Endothelial cell of umbilical vein (primary cell): ENCODE results near the gene ABCA1. TPM values are rescaled to one million over a fixed set of nuclear protein-coding genes. Genes with fewer than 3 reads are reported as not detected.
A peak's percentile ranks its signal among the peaks of the same experiment; 100 is the strongest.

Experiments
- BruUV-seq: library from RNA; stranded (reverse); fragments of 400-500 nt; replicated peaks from 2 replicates; lab custom pipeline; 2021; lab: Mats Ljungman, UMichigan
- CTCF ChIA-PET: fragments of 300-600, 350-600 bp; sonication (Branson Sonifier 250); formaldehyde crosslinking; loops from one replicate; lab custom pipeline; 2021; ENCODE audit warnings: antibody characterized with exemption, inconsistent platforms; lab: Charles Lee
- POLR2A ChIA-PET: fragments of 300-600, 350-600 bp; sonication (Branson Sonifier 250); formaldehyde crosslinking; loops from one replicate; lab custom pipeline; 2021; ENCODE audit warnings: antibody characterized with exemption, inconsistent platforms; lab: Charles Lee
- DNase-seq: peaks from one replicate; pipeline ENCODE4 v3.0.0-alpha.2; 2011; ENCODE audit warnings: low read depth, low spot score
- FAIRE-seq: peaks from 2 replicates; lab custom pipeline; 2011; peaks lifted over from hg19 to GRCh38; lab: Jason Lieb, UNC
- H2AFZ ChIP-seq: 2 replicates; pipeline ENCODE4 v1.6.0; 2012; ENCODE audit warnings: low read depth, low read length, control low read depth, inconsistent platforms
- H3K27ac ChIP-seq: 2 replicates; pipeline ENCODE4 v1.5.1; 2011; ENCODE audit warnings: low read depth, mild to moderate bottlenecking, control low read depth, low read length, moderate library complexity; ENCODE audit not compliant: insufficient read depth
- H3K27me3 ChIP-seq, 2 experiments: 2 replicates each; pipeline versions ENCODE4 v1.6.0 to v1.6.1; 2011; ENCODE audit warnings: low read length in 2 of 2, mixed read lengths in 1 of 2; ENCODE audit not compliant: control insufficient read depth in 2 of 2, insufficient read depth in 2 of 2
- H3K36me3 ChIP-seq, 2 experiments: 2 replicates in 1 of 2; 3 replicates in 1 of 2; pipeline ENCODE4 v1.5.1; 2011; ENCODE audit warnings: low read length in 2 of 2, mild to moderate bottlenecking in 1 of 2, moderate library complexity in 1 of 2; ENCODE audit not compliant: control insufficient read depth in 2 of 2, insufficient read depth in 2 of 2; ENCODE audit errors: extremely low read depth in 1 of 2
- H3K4me1 ChIP-seq: 3 replicates; pipeline ENCODE4 v1.5.1; 2011; ENCODE audit warnings: mild to moderate bottlenecking, low read length; ENCODE audit not compliant: control insufficient read depth, insufficient read depth; ENCODE audit errors: extremely low read depth
- H3K4me2 ChIP-seq: 2 replicates; pipeline ENCODE4 v1.6.1; 2011; ENCODE audit warnings: low read length, control low read depth, mixed read lengths; ENCODE audit not compliant: insufficient read depth
- H3K4me3 ChIP-seq, 3 experiments: fragments of 200-600 bp in 1 of 3; sonication (generic), shearing (Covaris generic) in 1 of 3; replicated peaks in 1 of 3; 2 replicates each; pipeline ENCODE4 v1.5.1; 2011 to 2016; ENCODE audit warnings: control low read depth in 3 of 3, low read length in 3 of 3, mild to moderate bottlenecking in 2 of 3, inconsistent platforms in 1 of 3, low read depth in 1 of 3, moderate library complexity in 1 of 3; ENCODE audit not compliant: insufficient read depth in 1 of 3
- H3K79me2 ChIP-seq: 2 replicates; pipeline ENCODE4 v1.6.0; 2012; ENCODE audit warnings: low read length, inconsistent platforms; ENCODE audit not compliant: control insufficient read depth, insufficient read depth
- H3K9ac ChIP-seq: replicated peaks from 2 replicates; pipeline ENCODE3; 2011; ENCODE audit warnings: low read length, control low read depth; ENCODE audit not compliant: insufficient read depth; ENCODE audit errors: extremely low read depth
- H3K9me1 ChIP-seq: replicated peaks from 3 replicates; pipeline ENCODE4 v1.6.0; 2011; ENCODE audit warnings: mild to moderate bottlenecking, low read length; ENCODE audit not compliant: control insufficient read depth, insufficient read depth; ENCODE audit errors: extremely low read depth
- H3K9me3 ChIP-seq: replicated peaks from 2 replicates; pipeline ENCODE4 v1.5.1; 2012; ENCODE audit warnings: low read length, inconsistent platforms; ENCODE audit not compliant: control insufficient read depth, insufficient read depth
- H4K20me1 ChIP-seq: replicated peaks from 2 replicates; pipeline ENCODE3; 2011; ENCODE audit warnings: mild to moderate bottlenecking, low read length; ENCODE audit not compliant: control insufficient read depth, insufficient read depth; ENCODE audit errors: extremely low read depth
- CTCF ChIP-seq, 2 donors: IDR thresholded peaks; 1 replicate in 1 of 2; 2 replicates in 1 of 2; pipeline ENCODE4 v1.5.1; 2011; ENCODE audit warnings: low read length in 2 of 2, mild to moderate bottlenecking in 2 of 2, moderate library complexity in 2 of 2, control low read depth in 1 of 2, inconsistent platforms in 1 of 2, low read depth in 1 of 2; ENCODE audit not compliant: insufficient read depth in 1 of 2; ENCODE audit errors: extremely low read depth in 1 of 2
- FOS ChIP-seq: IDR thresholded peaks from 2 replicates; pipeline ENCODE4 v1.6.1; 2011; ENCODE audit warnings: mild to moderate bottlenecking, low read length, moderate library complexity, borderline replicate concordance; ENCODE audit not compliant: insufficient read depth
- GATA2 ChIP-seq: IDR thresholded peaks from 2 replicates; pipeline ENCODE4 v1.7.0; 2011; ENCODE audit warnings: low read depth, mild to moderate bottlenecking, moderate library complexity, mixed read lengths, low read length; ENCODE audit not compliant: insufficient read length, insufficient read depth
- JUN ChIP-seq: IDR thresholded peaks from 2 replicates; pipeline ENCODE4 v1.6.1; 2011; ENCODE audit warnings: borderline replicate concordance, low read depth; ENCODE audit not compliant: insufficient read length, insufficient read depth
- dilution Hi-C: fragments of 300-500 bp; cut with MboI; formaldehyde crosslinking; loops from one replicate; pipeline ENCODE4 v1.15.0; 2019; ENCODE audit warnings: low sequenced_read_pairs; ENCODE audit not compliant: extremely low pct_ligation_motif_present
- intact Hi-C: fragments of 100-400 bp; cut with micrococcal nuclease; formaldehyde crosslinking; loops from one replicate; pipeline ENCODE4 v1.10.0; 2022
- polyA plus RNA-seq, 4 experiments: library from polyadenylated mRNA; depleted of rRNA in 3 of 4; stranded (reverse) in 3 of 4; unstranded in 1 of 4; fragments of >200 nt; gene quantifications; 2 replicates each; pipeline versions ENCODE4 v1.2.1 to v1.2.3, GENCODE V29; 2011 to 2012; ENCODE audit warnings: missing spikeins in 1 of 4
- total RNA-seq: library from RNA; stranded (reverse); gene quantifications from 2 replicates; pipeline ENCODE4 v1.2.3, GENCODE V29; 2021

ABCA1 gene
- total and polyA plus RNA-seq, 2 donors (not counting 3 experiments of a cell fraction or from before 2014, with no cell fraction given): 2.4 to 9.8 TPM

DNA sequence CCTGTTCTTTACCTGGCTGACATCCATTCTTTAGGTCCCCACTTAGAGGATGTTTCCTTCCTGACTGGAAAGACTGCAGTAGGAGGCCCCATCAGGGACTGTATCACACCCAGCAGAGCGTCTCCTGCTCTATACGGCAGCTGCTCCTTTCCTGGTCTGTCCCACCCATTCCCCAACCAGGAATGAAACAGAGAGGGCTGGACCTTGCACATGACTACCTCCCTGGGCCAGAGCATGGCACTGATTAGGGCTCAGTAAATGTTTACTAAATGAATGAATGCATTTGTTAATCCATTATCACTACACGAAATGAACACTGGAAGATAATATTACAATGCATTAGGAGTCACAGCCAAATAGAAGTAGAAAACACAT, 76.4 kb downstream of the ABCA1 start:
- no peak for DNase-seq
- ChIA-PET CTCF (no interaction called here), POLR2A (no interaction called here)
- Histone ChIP-seq H3K79me2 (no peaks in the 10 kb centered on the region), H3K4me2 (no peak overlapping the region), H2AFZ (peak overlapping the region; percentile 46), H4K20me1 (no peaks in the 10 kb centered on the region), H3K27ac (no peak overlapping the region), H3K27me3 (no peaks in the 10 kb centered on the region), H3K4me1 (peaks cover 17% of the 10 kb centered on the region), H3K9me3 (no peaks in the 10 kb centered on the region), H3K4me3 (no peak overlapping the region), H3K9me1 (no peaks in the 10 kb centered on the region), H3K9ac (no peak overlapping the region), H3K36me3 (no peaks in the 10 kb centered on the region)
- no peak for TF ChIP-seq GATA2
- no peak for TF ChIP-seq CTCF (IDR thresholded peaks at IDR 0.05; ENCODE audit: extremely low read depth in 1 of 2, insufficient read depth in 1 of 2, low read depth in 1 of 2, low read length in 2 of 2)
- BruUV-seq: no TSS peak
- no peak for FAIRE-seq
- dilution Hi-C loops: no loop called here
- intact Hi-C loops: loop anchor here (1.0 to 2.0 kb wide), 2 partner anchors 12 to 17 kb away; no protein-coding TSS in a partner anchor

DNA sequence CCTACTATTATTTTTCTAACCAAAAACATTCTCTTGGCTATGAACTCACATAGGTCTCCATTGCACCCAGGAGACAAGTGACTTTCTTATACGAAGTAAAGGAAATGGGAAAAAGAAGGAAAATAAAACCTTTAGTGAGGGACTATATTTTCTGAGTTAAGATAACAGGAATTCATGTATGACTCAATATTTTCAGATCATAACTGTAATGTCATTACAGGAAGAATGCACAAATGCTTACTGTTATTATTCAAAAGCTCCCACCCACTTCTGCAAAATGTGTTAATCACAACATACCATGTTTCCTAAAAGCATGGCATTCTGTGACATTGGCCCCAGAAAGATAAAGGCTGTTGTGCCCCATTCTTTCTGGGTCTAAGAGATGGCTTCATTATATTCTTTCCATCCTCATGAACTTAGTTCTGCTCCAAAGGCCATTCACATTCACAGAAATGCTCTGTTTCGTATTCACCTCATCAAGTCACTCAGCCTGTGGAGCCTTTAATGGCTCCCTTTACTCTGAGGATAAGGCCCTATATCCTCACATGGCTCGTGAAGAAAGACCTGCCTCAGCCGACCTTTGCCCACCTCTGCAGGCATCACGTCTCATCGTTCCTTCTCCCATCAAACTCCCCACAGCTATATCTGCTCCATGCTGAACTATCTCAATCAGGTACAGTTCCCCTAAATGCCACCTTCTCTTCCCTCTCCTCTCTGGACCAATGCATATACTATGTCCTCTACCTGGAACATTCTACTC, 77.0 kb downstream of the ABCA1 start:
- DNase-seq (peak; percentile 75), FAIRE-seq (peak; percentile 75)
- CTCF ChIA-PET: interaction anchor here (0.6 to 1.0 kb wide), 6 partner anchors 10 to 117 kb away, joined by 3 to 10 read pairs (median 4); no protein-coding TSS in a partner anchor
- POLR2A ChIA-PET: no interaction called here
- H3K9me1 ChIP-seq: no peaks in the 10 kb centered on the region
- TF ChIP-seq FOS (peak; percentile 70), JUN (no peak), GATA2 (peak; percentile 38)
- H3K4me2 ChIP-seq: peak overlapping the region; percentile 68
- BruUV-seq: no TSS peak
- intact Hi-C loops (loop anchor here (1.0 to 2.0 kb wide), 3 partner anchors 12 to 21 kb away; no protein-coding TSS in a partner anchor), dilution Hi-C loops (no loop called here)
- H3K9ac ChIP-seq: no peak overlapping the region
- H3K9me3 ChIP-seq: no peaks in the 10 kb centered on the region
- no peaks in the 10 kb centered on the region for H4K20me1 ChIP-seq
- H3K27ac ChIP-seq: no peak overlapping the region
- H3K4me3 ChIP-seq: no peak overlapping the region
- H3K27me3 ChIP-seq: no peaks in the 10 kb centered on the region
- H3K4me1 ChIP-seq: peaks cover 17% of the 10 kb centered on the region
- H3K36me3 ChIP-seq: no peaks in the 10 kb centered on the region
- no peaks in the 10 kb centered on the region for H3K79me2 ChIP-seq
- peak overlapping the region; percentile 46 for H2AFZ ChIP-seq
